CD14-positive monocyte (primary cell): Measurements from ENCODE around the gene RARRES2. TPM values are rescaled to one million over a fixed set of nuclear protein-coding genes. Genes with fewer than 3 reads are reported as not detected.

Experiments
- DNase-seq, 3 donors: peaks; one replicate each; pipeline ENCODE4 v3.0.0-alpha.2; 2011 to 2022
- H2AFZ ChIP-seq: 2 replicates; pipeline ENCODE4 v1.6.0; 2012; ENCODE audit warnings: mild to moderate bottlenecking, low read depth, low read length, inconsistent platforms; ENCODE audit not compliant: insufficient read depth, poor library complexity, severe bottlenecking
- H3K27ac ChIP-seq, 2 donors: 1 replicate in 1 of 2; 2 replicates in 1 of 2; pipeline ENCODE4 v1.5.1; 2012 to 2013; ENCODE audit warnings: low read length in 2 of 2, control low read depth in 1 of 2, inconsistent platforms in 1 of 2, low read depth in 1 of 2, mild to moderate bottlenecking in 1 of 2
- H3K27me3 ChIP-seq, 2 donors: one replicate each; pipeline versions ENCODE4 v1.6.0 to v1.6.1; 2011 to 2013; ENCODE audit warnings: low read length in 2 of 2; ENCODE audit not compliant: control insufficient read depth in 2 of 2, insufficient read depth in 2 of 2
- H3K36me3 ChIP-seq, 2 donors: replicated peaks in 1 of 2; 1 replicate in 1 of 2; 2 replicates in 1 of 2; pipeline versions ENCODE4 v1.5.1 to v1.6.1; 2012 to 2013; ENCODE audit warnings: low read length in 2 of 2, control low read depth in 1 of 2, inconsistent platforms in 1 of 2, mild to moderate bottlenecking in 1 of 2; ENCODE audit not compliant: insufficient read depth in 2 of 2, control insufficient read depth in 1 of 2
- H3K4me1 ChIP-seq, 2 donors: 1 replicate in 1 of 2; 2 replicates in 1 of 2; pipeline versions ENCODE4 v1.5.1 to v1.6.1; 2012 to 2013; ENCODE audit warnings: low read length in 2 of 2, control low read depth in 1 of 2, inconsistent platforms in 1 of 2, mild to moderate bottlenecking in 1 of 2, moderate library complexity in 1 of 2; ENCODE audit not compliant: insufficient read depth in 2 of 2, control insufficient read depth in 1 of 2
- H3K4me2 ChIP-seq: replicated peaks from 2 replicates; pipeline ENCODE3; 2012; ENCODE audit warnings: low read length, moderate library complexity, mild to moderate bottlenecking; ENCODE audit not compliant: poor library complexity, severe bottlenecking; ENCODE audit errors: extremely low read depth
- H3K4me3 ChIP-seq, 3 experiments: fragments of 200-600 bp in 1 of 3; sonication (generic) in 1 of 3; replicated peaks in 1 of 3; 1 replicate in 2 of 3; 2 replicates in 1 of 3; pipeline ENCODE4 v1.5.1; 2011 to 2013; ENCODE audit warnings: low read length in 3 of 3, mild to moderate bottlenecking in 3 of 3, control low read depth in 2 of 3, low read depth in 2 of 3, inconsistent platforms in 1 of 3, moderate library complexity in 1 of 3
- H3K79me2 ChIP-seq: 2 replicates; pipeline ENCODE4 v1.6.0; 2012; ENCODE audit warnings: mild to moderate bottlenecking, control low read depth, inconsistent platforms, low read length, moderate library complexity; ENCODE audit not compliant: insufficient read depth
- H3K9ac ChIP-seq: 2 replicates; pipeline ENCODE4 v1.6.0; 2017; ENCODE audit warnings: low read length, mild to moderate bottlenecking; ENCODE audit not compliant: insufficient read depth, poor library complexity, severe bottlenecking
- H3K9me3 ChIP-seq, 2 donors: replicated peaks in 1 of 2; 1 replicate in 1 of 2; 2 replicates in 1 of 2; pipeline versions ENCODE4 v1.5.1 to v1.6.1; 2012 to 2013; ENCODE audit warnings: low read length in 2 of 2, control low read depth in 1 of 2; ENCODE audit not compliant: control insufficient read depth in 1 of 2, insufficient read depth in 1 of 2
- H4K20me1 ChIP-seq: 2 replicates; pipeline ENCODE4 v1.6.0; 2012; ENCODE audit warnings: mild to moderate bottlenecking, low read length, control low read depth, moderate library complexity; ENCODE audit not compliant: insufficient read depth
- H3K27ac Mint-ChIP-seq, 7 donors: one replicate each; pipeline ENCODE4 v1.8.0; 2020; ENCODE audit warnings: mild to moderate bottlenecking in 7 of 7, mixed read lengths in 7 of 7, moderate library complexity in 6 of 7, inconsistent platforms in 2 of 7
- H3K27me3 Mint-ChIP-seq, 3 donors: one replicate each; pipeline ENCODE4 v1.8.0; 2021 to 2022; ENCODE audit warnings: low read depth in 3 of 3, mild to moderate bottlenecking in 3 of 3, mixed read lengths in 3 of 3, moderate library complexity in 3 of 3, inconsistent platforms in 1 of 3
- H3K36me3 Mint-ChIP-seq, 2 donors: one replicate each; pipeline ENCODE4 v1.8.0; 2020; ENCODE audit warnings: mixed read lengths in 2 of 2, inconsistent platforms in 1 of 2, mild to moderate bottlenecking in 1 of 2
- H3K4me1 Mint-ChIP-seq: one replicate; pipeline ENCODE4 v1.8.0; 2020; ENCODE audit warnings: mild to moderate bottlenecking, mixed read lengths
- H3K4me3 Mint-ChIP-seq, 2 donors: one replicate each; pipeline ENCODE4 v1.8.0; 2020; ENCODE audit warnings: mild to moderate bottlenecking in 2 of 2, mixed read lengths in 2 of 2, moderate library complexity in 1 of 2
- H3K9me3 Mint-ChIP-seq, 7 donors: one replicate each; pipeline ENCODE4 v1.8.0; 2020 to 2022; ENCODE audit warnings: mixed read lengths in 7 of 7, mild to moderate bottlenecking in 6 of 7, moderate library complexity in 6 of 7, inconsistent platforms in 2 of 7
- CTCF ChIP-seq: fragments of 200-600 bp; IDR thresholded peaks from one replicate; pipeline ENCODE4 v1.8.0; 2022; ENCODE audit warnings: antibody characterized with exemption, mild to moderate bottlenecking
- whole genome bisulfite sequencing: methylation state at CpG from one replicate; pipeline ENCODE4 v1.1.5; 2013; ENCODE audit warnings: missing lambda C conversion rate; ENCODE audit not compliant: insufficient coverage; 5-methylcytosine and 5-hydroxymethylcytosine counted together
- intact Hi-C, 2 donors: fragments of 100-400 bp; cut with micrococcal nuclease; formaldehyde crosslinking; loops; one replicate each; pipeline versions ENCODE4 v1.15.0 to v1.15.1; 2023
- polyA plus RNA-seq, 3 donors: library from polyadenylated mRNA; depleted of rRNA in 1 of 3; unstranded in 2 of 3; stranded (reverse) in 1 of 3; fragments of 300-500 nt in 2 of 3; fragments of >200 nt in 1 of 3; fragmentation: Illumina TruSeq in 2 of 3; gene quantifications; 1 replicate in 2 of 3; 2 replicates in 1 of 3; pipeline ENCODE4 v1.2.3, GENCODE V29; 2012 to 2021

The RARRES2 gene
- polyA plus RNA-seq, 3 donors = not detected

DNA sequence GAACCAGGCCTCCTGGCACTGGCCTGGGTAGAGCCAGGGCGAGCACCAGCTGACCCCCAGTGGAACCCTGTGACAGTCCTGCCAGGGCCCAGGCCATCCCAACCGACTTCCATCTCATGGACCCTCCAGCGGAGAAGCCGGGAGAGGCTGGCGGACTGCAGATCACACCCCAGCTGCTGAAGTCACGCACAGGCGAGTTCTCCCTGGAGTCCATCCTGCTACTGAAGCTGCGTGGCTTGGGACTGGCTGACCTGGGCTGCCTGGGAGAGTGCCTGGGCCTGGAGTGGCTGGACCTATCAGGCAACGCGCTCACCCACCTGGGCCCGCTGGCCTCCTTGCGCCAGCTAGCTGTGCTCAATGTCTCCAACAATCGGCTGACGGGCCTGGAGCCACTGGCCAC lies 4.7 kb downstream of the RARRES2 start:
- Mint-ChIP-seq H3K36me3 (peaks cover 5 to 10% of the 10 kb centered on the region in 2 donors), H3K4me3 (no peak overlapping the region), H3K4me1 (peaks cover 12% of the 10 kb centered on the region), H3K9me3 (peaks cover 0 to 10% (median 2%) of the 10 kb centered on the region in 7 donors), H3K27ac (no peak overlapping the region), H3K27me3 (peaks cover 20 to 26% (median 22%) of the 10 kb centered on the region in 3 donors)
- no peak overlapping the region for H3K27ac ChIP-seq
- H3K4me1 ChIP-seq = peaks cover 6 to 12% of the 10 kb centered on the region in 2 donors
- intact Hi-C loops = no loop called here
- no peak overlapping the region for H3K9ac ChIP-seq
- no peak for TF ChIP-seq CTCF
- H3K9me3 ChIP-seq = no peaks in the 10 kb centered on the region
- H4K20me1 ChIP-seq = no peaks in the 10 kb centered on the region
- WGBS = 97% methylated on average over 14 of the region's 14 CpGs
- no peak for DNase-seq
- H3K79me2 ChIP-seq = no peaks in the 10 kb centered on the region
- no peak overlapping the region for H3K4me2 ChIP-seq
- H3K27me3 ChIP-seq = peaks cover 12 to 25% of the 10 kb centered on the region in 2 donors
- H3K36me3 ChIP-seq = no peaks in the 10 kb centered on the region
- no peak overlapping the region for H3K4me3 ChIP-seq
- no peak overlapping the region for H2AFZ ChIP-seq

- intact Hi-C loops = no loop called here
- Mint-ChIP-seq H3K4me3 (no peak overlapping the region), H3K27ac (peak overlapping the region in 1 of 7 donors; percentile 33), H3K27me3 (peaks cover 13 to 16% (median 14%) of the 10 kb centered on the region in 3 donors), H3K9me3 (peaks cover 0 to 4% (median 1%) of the 10 kb centered on the region in 7 donors), H3K36me3 (peaks cover 12 to 18% of the 10 kb centered on the region in 2 donors), H3K4me1 (peaks cover 7% of the 10 kb centered on the region)
- H3K4me3 ChIP-seq = no peak overlapping the region
- no peak overlapping the region for H3K27ac ChIP-seq
- no peaks in the 10 kb centered on the region for H3K79me2 ChIP-seq
- no peaks in the 10 kb centered on the region for H4K20me1 ChIP-seq
- no peak overlapping the region for H2AFZ ChIP-seq
- WGBS = 76% methylated on average over 3 of the region's 6 CpGs
- no peak for DNase-seq
- H3K27me3 ChIP-seq = peaks cover 6 to 16% of the 10 kb centered on the region in 2 donors
- H3K9ac ChIP-seq = no peak overlapping the region
- peaks cover 0 to 7% of the 10 kb centered on the region in 2 donors for H3K36me3 ChIP-seq
- no peak overlapping the region for H3K4me2 ChIP-seq
- no peak for TF ChIP-seq CTCF
- H3K9me3 ChIP-seq = no peaks in the 10 kb centered on the region
- H3K4me1 ChIP-seq = peaks cover under 1 to 6% of the 10 kb centered on the region in 2 donors
Measured at GRCh38 chr7:150335774-150336112, 5.7 kb downstream of the RARRES2 start.
